Stimulated activated CD4-positive, alpha-beta T cell treated with anti-CD3 and anti-CD28 coated beads, Interleukin-4, amount 100 ng/mL, for 1 hour (primary cell): ENCODE measurements around the gene BMX.

Source experiments
- DNase-seq: peaks from one replicate; pipeline ENCODE4 v3.0.0-alpha.2; 2020

Gene BMX

DNA sequence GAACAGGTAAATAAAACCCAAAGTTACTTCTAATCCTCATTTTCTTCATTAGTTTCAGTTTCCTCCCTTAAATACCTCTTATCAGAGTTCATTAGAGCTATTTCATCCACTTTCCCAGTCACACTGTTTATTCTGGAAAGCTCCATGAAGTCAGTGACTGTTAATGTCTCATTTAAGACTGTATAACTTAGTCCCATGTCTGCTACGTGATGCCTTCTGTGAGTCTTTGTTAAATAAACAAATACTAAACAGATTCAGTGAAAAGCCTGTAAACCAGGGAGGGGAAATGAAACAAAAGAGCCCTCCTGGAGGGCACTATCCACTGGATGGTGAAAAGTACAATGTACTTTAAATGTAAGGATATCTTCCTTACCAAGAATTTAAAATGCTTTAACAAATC is 75.4 kb downstream of the BMX start:
- DNase-seq: no peak

DNA sequence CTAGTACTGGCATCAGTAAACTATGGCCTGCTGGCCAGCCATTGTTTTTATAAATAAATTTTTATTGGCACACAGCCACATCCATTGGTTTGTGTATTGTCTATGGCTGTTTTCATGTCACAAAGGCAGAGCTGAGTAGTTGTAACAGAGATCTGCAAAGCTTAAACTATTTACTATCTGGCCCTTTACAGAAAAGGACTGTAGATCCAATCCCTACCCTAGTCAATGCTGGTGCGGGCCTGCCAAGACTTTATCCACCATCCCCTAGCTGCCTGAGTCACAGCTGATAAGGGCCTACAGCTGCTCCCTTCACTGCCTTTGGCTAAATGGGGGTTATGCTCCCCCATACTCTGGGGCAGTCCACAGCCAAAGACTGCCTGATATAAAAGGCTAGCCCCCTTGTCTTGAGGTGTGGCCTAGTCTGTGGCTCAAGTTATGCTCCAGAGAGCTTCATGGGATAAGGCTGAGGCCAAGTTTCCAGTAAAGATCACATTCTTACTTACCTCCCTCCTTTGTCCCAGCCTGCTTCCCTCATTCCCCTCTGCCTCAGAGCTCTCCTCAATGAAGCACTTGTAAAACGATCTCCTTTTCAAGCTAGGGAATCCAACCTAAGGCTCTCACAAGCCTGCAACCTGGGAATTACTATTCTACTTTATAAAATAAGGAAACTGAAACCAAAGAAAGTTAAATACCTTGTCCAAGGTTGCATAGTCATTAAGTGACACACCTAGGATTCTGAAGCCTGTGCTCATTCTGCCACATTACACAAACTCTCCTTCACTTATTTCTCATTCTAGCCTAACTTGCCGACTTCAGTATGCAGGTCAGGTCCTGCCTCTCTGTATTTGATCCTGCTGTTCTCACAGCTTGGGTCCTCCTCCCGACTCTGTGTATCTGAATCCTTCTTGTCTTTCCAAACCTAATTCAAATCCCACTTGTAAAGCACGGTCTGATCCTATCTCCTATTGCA is 79.5 kb downstream of the BMX start:
- no peak for DNase-seq

DNA sequence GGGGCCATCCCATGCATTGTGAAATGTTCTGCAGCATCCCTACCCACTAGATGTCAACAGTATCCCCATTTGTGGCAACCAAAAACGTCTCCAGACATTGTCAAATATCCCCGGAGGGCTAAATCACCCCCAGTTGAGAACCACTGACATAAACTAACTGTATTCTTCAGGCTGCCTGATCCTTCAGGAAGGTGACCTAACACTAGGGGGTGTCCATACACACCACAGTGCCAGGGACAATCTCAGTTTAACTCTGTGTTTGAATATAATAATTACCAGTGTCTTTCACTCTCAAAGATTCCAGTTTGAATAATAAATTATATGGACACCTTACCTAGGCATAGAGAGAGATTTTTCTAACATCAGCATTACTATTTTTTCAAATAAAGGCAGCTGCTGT is 93.8 kb downstream of the BMX start:
- no peak for DNase-seq

DNA sequence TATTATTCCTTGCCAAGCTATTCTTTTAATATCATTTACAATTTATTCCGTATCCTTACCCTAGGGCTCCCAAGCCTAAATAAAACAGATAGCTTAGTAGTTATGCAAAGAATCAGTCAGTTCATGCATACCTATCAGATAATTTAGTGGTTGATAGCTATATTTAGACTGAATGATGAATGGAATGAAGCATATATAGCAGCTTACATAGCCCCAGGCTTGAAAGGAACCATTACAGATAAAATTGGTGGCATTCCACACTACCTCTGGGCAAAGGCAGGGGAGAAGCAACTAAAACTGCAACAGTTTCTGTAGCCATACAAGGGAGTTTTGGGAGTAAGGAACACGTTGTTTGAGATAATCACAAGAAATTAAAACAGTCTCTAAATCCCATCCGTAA is 97.4 kb downstream of the BMX start:
- DNase-seq: no peak

DNA sequence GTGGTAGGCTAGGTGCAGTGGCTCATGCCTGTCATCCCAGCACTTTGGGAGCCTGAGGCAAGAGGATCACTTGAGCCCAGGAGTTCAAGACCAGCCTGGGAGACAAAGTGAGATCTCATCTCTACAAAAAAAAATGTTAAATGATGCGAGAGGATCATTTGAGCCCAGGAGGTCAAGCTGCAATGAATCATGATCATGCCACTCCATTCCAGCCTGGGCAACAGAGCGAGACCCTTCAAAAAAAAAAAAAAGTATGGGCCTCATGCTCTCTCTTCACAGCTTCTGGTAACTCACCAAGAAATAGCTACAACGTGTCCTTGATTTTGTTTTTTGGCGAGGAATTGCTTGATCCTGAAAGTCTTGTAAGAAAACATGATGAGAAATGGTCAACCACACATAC is 98.9 kb downstream of the BMX start:
- no peak for DNase-seq

DNA sequence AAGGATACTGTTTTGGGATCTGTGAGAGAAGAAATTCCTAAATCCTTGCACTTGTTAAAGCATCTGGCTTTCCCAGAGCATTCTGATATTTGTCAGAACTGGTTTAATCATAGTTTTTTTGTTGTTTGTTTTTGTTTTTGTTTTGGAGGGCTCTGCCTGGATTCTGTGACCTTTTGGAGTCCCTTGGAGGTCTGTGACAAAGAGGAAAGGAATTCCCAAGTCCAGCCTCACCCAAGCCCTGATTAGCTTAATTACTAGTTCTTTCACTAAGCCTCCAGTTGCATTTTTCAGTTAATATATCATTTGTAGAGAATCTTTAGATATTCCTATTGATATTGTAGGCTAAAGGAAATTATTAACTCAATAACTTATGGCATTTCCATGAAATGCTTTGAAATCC is 99.4 kb downstream of the BMX start:
- no peak for DNase-seq

DNA sequence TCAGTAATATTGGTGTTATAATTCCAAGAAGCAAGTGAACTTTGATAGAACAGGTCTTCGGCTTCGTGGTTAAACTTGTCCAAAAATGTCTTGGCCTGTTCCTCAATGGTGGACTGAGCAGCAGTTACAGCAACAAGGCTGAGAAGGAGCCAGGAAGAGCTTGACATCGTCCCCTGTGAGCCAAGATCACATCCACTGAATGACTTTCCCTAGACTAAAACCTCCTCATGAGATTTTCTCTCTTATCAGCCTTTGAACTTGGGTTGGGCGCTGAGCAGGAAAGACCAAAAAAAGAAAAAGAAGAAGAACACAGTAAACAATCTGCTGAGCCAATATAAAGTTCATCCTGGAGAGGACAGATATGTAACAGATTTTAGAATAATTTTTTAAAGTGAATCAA is 100.1 kb downstream of the BMX start, which contains the start of gene ACE2:
ACE2 (minus strand) TSS at position 216 of the 400 bp plus-strand sequence; CDS start at position 167, 49 bp downstream.
- no peak for DNase-seq

DNA sequence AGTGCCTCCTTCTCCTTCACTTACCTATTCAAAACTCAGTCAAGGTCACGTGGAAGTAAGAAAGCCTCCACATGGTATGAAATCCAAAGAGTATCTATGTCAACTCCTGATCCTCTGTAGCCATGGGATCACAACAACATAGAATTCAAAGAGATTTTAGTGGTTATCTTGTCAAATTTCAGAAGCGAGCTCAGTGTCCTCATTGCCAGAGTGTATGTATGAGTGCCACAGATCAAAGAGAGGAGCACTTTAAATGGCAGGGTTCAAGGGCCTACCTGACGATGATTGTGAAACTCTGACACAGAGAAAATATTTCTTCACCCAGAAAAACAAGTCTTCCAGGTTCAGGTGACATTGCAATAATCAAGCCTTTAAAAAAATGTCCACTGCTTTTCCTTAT is 101.3 kb downstream of the BMX start:
- no peak for DNase-seq

DNA sequence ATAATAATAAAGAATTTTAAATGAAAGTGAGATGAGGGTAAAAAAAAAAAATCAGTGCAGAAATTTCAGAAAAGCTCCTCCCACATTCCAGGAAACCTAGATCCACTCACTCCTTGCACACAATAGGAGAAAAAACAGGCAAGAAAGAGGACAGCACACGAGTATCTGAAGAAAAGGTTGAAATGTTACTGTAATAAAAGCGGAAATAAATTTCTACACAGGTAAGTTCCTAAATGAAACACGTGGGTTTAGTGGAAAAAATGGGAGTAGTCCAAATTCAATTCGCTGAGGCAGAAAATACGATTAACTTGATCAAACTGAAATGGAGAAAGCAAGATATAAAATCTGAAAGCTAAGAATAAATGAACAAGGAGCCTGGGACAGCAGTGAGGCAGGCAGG is 102.2 kb downstream of the BMX start:
- no peak for DNase-seq

DNA sequence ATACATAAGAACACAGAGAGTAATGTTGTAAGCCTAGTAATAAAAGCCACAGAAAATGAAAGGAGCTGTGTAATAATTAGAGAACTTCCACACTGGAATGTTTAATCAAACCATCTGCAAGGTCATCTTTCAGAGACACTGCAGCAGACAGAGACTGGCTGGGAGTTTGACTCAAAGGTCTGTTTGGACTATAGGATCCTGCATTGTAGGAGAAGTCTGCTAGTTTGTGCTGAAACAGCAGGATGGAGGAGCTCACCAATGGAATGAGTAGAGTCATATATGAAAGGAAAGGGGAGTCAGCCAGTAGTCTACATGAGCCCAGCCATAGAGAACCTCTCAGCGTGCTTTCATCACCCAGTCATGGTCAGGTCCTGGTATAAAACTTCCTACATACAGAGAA is 104.6 kb downstream of the BMX start:
- DNase-seq: no peak
